Gastroesophageal sphincter (tissue), 4 donors: ENCODE data around the gene C9orf50. TPM values are rescaled to one million over a fixed set of nuclear protein-coding genes. Genes with fewer than 3 reads are reported as not detected.
"Not testable (repeated sequence)": the region's sequence is repeated elsewhere in the genome, so short reads cannot be mapped to it uniquely, and the experiment has no call there.

Experiments used
- ATAC-seq: fragments of 150-250 bp; one replicate; pipeline ENCODE4 v1.9.1; 2016; ENCODE audit warnings: mild to moderate bottlenecking, moderate library complexity
- H3K27ac ChIP-seq, 4 donors: fragments of 200-600 bp; sonication (generic) in 3 of 4; 1 replicate in 3 of 4; 2 replicates in 1 of 4; pipeline ENCODE4 v1.5.1; 2016 to 2019
- H3K27me3 ChIP-seq: fragments of 200-600 bp; sonication (generic); one replicate; pipeline ENCODE4 v1.5.1; 2019
- H3K36me3 ChIP-seq, 2 donors: fragments of 200-600 bp; sonication (generic); one replicate each; pipeline ENCODE4 v1.5.1; 2019; ENCODE audit warnings: control low read depth in 1 of 2
- H3K4me1 ChIP-seq, 3 donors: fragments of 200-600 bp; sonication (generic); 1 replicate in 2 of 3; 2 replicates in 1 of 3; pipeline ENCODE4 v1.5.1; 2016 to 2019; ENCODE audit warnings: control low read depth in 2 of 3
- H3K4me3 ChIP-seq, 2 donors: fragments of 200-600 bp; sonication (generic); one replicate each; pipeline ENCODE4 v1.5.1; 2019; ENCODE audit warnings: mild to moderate bottlenecking in 1 of 2, moderate library complexity in 1 of 2
- H3K9me3 ChIP-seq, 3 donors: fragments of 200-600 bp; sonication (generic); one replicate each; pipeline ENCODE4 v1.5.1; 2017 to 2019; ENCODE audit warnings: control low read depth in 2 of 3
- EP300 ChIP-seq: sonication (generic); formaldehyde crosslinking; IDR thresholded peaks from one replicate; pipeline ENCODE4 v1.6.1; 2017; ENCODE audit warnings: antibody characterized with exemption, mild to moderate bottlenecking
- POLR2A ChIP-seq, 2 donors: fragments of 450-650 bp; IDR thresholded peaks; one replicate each; pipeline ENCODE4 v1.6.1; 2017; ENCODE audit warnings: antibody characterized with exemption in 2 of 2, mild to moderate bottlenecking in 2 of 2, moderate library complexity in 1 of 2
- POLR2AphosphoS5 ChIP-seq: sonication (generic); formaldehyde crosslinking; IDR thresholded peaks from one replicate; pipeline ENCODE4 v1.6.1; 2017; ENCODE audit warnings: antibody characterized with exemption
- WGBS, 2 donors: methylation state at CpG; one replicate each; pipeline ENCODE4 v1.1.5; 2018; ENCODE audit warnings: low coverage in 1 of 2; 5-methylcytosine and 5-hydroxymethylcytosine counted together
- total RNA-seq, 4 donors: library from RNA; depleted of rRNA; stranded (reverse); fragments of >200 nt; gene quantifications; one replicate each; pipeline ENCODE4 v1.1.0, GENCODE V29; 2016
- TF ChIP-seq, protein P1 (sequence below), 4 experiments: fragments of 200-600 bp in 2 of 4; fragments of 450-650 bp in 2 of 4; sonication (generic) in 1 of 4; IDR thresholded peaks; one replicate each; pipeline ENCODE4 v1.5.1; 2017 to 2019; ENCODE audit warnings: antibody characterized with exemption in 4 of 4, mild to moderate bottlenecking in 2 of 4, moderate library complexity in 2 of 4

C9orf50 gene
- total RNA-seq, 4 donors from 2014 or later, result 0.27 TPM; not detected in 3

DNA sequence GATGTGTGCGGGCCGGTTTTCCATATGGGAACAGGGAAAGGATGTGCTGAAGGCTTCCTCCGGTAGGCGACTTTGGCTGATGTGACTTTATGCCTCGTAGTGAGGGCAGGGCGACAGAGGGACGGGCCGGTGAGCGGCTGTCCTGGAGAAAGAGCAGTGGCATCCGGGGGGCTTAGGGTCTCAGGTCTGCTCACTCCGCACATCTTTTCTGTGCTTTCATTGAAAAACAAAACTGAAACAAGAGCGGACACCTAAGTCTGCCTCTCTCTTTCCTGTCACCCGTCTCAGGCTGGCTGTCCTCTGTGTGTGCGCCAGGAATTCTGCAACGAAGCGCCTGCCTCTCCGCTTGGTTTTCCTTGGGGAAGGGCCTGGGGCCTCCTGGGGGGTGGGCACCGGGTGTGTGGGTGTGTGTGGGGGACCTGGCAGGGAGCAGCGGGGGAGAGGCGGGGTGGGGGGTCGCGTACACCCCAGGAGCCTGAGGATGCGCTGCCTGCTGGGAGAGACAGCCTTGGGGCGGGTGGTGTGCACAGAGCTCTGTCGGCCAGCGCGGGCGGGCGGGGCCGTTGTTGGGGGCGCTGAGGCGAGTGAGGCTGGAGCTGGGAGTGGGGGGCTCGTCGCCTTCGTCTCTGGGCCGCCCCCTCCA lies 44.0 kb upstream of the C9orf50 start:
- peak; percentile 42 for ATAC-seq
- H3K27ac ChIP-seq, result peak overlapping the region in 1 of 4 donors; percentile 64
- H3K9me3 ChIP-seq, result no peaks in the 10 kb centered on the region
- H3K36me3 ChIP-seq, result no peaks in the 10 kb centered on the region
- peaks cover 0 to 23% (median 9%) of the 10 kb centered on the region in 3 donors for H3K4me1 ChIP-seq
- TF ChIP-seq, protein P1, sequence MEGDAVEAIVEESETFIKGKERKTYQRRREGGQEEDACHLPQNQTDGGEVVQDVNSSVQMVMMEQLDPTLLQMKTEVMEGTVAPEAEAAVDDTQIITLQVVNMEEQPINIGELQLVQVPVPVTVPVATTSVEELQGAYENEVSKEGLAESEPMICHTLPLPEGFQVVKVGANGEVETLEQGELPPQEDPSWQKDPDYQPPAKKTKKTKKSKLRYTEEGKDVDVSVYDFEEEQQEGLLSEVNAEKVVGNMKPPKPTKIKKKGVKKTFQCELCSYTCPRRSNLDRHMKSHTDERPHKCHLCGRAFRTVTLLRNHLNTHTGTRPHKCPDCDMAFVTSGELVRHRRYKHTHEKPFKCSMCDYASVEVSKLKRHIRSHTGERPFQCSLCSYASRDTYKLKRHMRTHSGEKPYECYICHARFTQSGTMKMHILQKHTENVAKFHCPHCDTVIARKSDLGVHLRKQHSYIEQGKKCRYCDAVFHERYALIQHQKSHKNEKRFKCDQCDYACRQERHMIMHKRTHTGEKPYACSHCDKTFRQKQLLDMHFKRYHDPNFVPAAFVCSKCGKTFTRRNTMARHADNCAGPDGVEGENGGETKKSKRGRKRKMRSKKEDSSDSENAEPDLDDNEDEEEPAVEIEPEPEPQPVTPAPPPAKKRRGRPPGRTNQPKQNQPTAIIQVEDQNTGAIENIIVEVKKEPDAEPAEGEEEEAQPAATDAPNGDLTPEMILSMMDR (IDR thresholded peaks at IDR 0.05), result no peak
- TF ChIP-seq POLR2AphosphoS5 (no peak), EP300 (no peak), POLR2A (IDR thresholded peaks at IDR 0.05) (no peak)
- WGBS, 2 donors, result 40 to 43% methylated on average over 1 to 12 of the region's 36 CpGs
- H3K27me3 ChIP-seq, result peaks cover 49% of the 10 kb centered on the region
- peak overlapping the region; percentile 4 to 55 for H3K4me3 ChIP-seq

DNA sequence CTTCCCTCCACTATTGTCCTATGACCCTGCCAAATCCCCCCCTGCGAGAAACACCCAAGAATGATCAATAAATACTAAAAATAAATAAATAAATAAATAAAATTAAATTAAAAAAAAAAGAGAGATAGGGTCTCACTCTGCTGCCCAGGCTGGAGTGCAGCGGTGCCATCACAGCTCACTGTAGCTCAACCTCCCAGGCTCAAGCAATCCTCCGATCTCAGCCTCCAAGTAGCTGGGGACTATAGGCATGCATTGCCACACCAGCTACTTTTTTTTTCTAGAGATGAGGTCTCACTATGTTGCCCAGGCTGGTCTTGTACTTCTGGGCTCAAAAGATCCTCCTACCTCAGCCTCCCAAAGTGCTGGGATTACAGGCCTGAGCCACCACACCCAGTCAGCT lies 41.3 kb upstream of the C9orf50 start:
- not testable (repeated sequence) for ATAC-seq, H3K36me3 ChIP-seq, H3K4me3 ChIP-seq, H3K27ac ChIP-seq, H3K9me3 ChIP-seq
- peaks cover 38% of the 10 kb centered on the region for H3K27me3 ChIP-seq
- WGBS, 2 donors, result 39 to 63% methylated on average over 2 of the region's 3 CpGs
- peaks cover 0 to 23% (median 9%) of the 10 kb centered on the region in 3 donors for H3K4me1 ChIP-seq

DNA sequence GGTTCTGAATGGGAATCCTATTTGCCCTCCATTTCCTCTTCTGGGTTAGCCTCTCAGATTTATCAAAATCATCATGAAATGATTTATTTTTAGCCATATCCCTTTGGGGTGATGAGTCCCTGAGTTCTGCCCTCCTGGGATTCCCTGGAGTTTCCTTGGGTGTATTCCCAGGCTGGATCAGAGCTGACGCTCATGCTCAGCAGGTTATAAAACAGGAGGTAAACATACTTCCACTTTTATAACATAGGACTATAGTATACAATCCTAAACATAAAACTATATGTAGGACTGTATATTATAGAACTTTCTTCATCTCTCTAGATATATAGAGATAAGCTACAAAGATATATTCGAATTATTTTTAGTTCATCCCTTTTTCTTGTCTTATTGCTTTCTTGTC lies 40.1 kb upstream of the C9orf50 start:
- no peak for ATAC-seq

DNA sequence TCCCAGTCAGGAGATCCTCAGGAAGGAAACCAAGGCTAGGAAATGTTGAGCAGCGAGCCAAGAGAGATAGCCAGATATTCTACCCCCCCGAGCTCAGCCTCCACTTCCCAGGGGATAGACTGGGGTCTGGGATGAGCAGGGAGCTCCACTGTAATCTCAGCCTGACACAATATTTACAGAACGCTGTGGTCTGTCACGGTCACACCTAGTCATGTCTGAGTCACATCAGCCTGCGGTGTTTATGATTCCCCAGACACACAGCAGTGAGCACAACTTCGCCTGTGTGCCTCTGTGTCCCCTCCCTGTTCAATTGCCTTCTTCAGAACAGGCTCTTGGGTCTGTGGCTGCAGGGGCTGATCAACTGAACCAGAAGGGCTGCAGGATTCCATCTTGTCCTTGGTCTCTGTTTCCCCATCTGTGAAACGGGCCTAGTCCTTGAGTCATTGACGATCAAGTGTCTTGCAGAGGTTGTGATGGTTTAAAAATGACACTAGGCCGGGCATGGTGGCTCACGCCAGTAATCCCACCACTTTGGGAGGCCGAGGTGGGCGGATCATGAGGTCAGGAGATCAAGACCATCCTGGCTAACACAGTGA lies 36.0 kb upstream of the C9orf50 start:
- TF ChIP-seq POLR2AphosphoS5 (no peak), EP300 (no peak), POLR2A (IDR thresholded peaks at IDR 0.05) (no peak)
- TF ChIP-seq, protein P1 (IDR thresholded peaks at IDR 0.05), result no peak
- Histone ChIP-seq H3K9me3 (no peaks in the 10 kb centered on the region), H3K27ac (no peak overlapping the region), H3K27me3 (no peaks in the 10 kb centered on the region), H3K4me3 (no peak overlapping the region), H3K4me1 (peaks cover 0 to 12% (median 0%) of the 10 kb centered on the region in 3 donors), H3K36me3 (no peaks in the 10 kb centered on the region)
- 80% methylated on average over 2 of the region's 12 CpGs; no CpG with 5 or more reads in 1 of the 2 donors for WGBS, 2 donors
- no peak for ATAC-seq

More for the DNA sequence above, 40.1 kb upstream of the C9orf50 start:
- WGBS, 2 donors, result 78 to 87% methylated on average over 1 to 2 of the region's 2 CpGs
- no peak for TF ChIP-seq EP300
- TF ChIP-seq POLR2A (IDR thresholded peaks at IDR 0.05), result no peak
- TF ChIP-seq, protein P1 (IDR thresholded peaks at IDR 0.05), result no peak
- TF ChIP-seq POLR2AphosphoS5, result no peak
- H3K27ac ChIP-seq, result no peak overlapping the region
- H3K9me3 ChIP-seq, result no peaks in the 10 kb centered on the region
- H3K4me1 ChIP-seq, result peaks cover 0 to 11% (median 6%) of the 10 kb centered on the region in 3 donors
- H3K27me3 ChIP-seq, result peaks cover 26% of the 10 kb centered on the region
- no peak overlapping the region for H3K4me3 ChIP-seq
- H3K36me3 ChIP-seq, result no peaks in the 10 kb centered on the region

DNA sequence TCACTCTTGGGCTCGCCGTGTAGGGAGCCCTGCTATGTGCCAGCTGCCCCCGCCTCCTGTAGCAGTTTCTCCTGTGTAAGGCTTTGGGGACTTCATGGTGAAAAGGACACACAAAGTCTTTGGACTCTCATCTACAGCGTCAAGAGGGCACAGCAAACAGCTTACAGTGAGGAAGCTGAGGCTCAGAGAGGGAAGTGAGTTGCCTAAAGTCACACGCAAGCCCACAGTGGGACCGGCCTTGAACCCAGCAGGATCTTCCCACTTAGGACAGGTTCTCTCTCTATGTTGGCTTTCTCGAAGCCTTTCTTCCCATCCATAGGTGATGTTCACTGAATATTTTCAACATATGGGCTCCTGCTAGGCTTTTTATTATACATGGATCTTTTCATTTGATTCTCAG lies 34.8 kb upstream of the C9orf50 start:
- no peaks in the 10 kb centered on the region for H3K36me3 ChIP-seq
- 91 to 100% methylated on average over 2 to 4 of the region's 7 CpGs for WGBS, 2 donors
- no peak overlapping the region for H3K27ac ChIP-seq
- H3K9me3 ChIP-seq, result no peaks in the 10 kb centered on the region
- ATAC-seq, result no peak
- H3K4me3 ChIP-seq, result no peak overlapping the region
- H3K27me3 ChIP-seq, result no peaks in the 10 kb centered on the region
- peaks cover 0 to 12% (median 0%) of the 10 kb centered on the region in 3 donors for H3K4me1 ChIP-seq
- TF ChIP-seq POLR2AphosphoS5 (no peak), POLR2A (IDR thresholded peaks at IDR 0.05) (no peak), EP300 (no peak)
- TF ChIP-seq, protein P1 (IDR thresholded peaks at IDR 0.05), result no peak
